K562 (cell line): ENCODE results near the gene L3HYPDH. TPM values are rescaled to one million over a fixed set of nuclear protein-coding genes. Genes with fewer than 3 reads are reported as not detected.

Experiments
- ATAC-seq: fragments of 200-7000 bp; cut with Tn5 transposase; 3 replicates; pipeline ENCODE4 v1.9.1; 2020; ENCODE audit warnings: moderate library complexity
- BruUV-seq: library from RNA; stranded (reverse); fragments of 400-500 nt; replicated peaks from 2 replicates; lab custom pipeline; 2021; lab: Mats Ljungman, UMichigan
- CTCF ChIA-PET: fragments of 300-600 bp; formaldehyde crosslinking; extraction: SDS; loops from one replicate; lab custom pipeline; 2021; ENCODE audit warnings: low intra/inter-chr PET ratio; lab: Yijun Ruan, JAX
- POLR2A ChIA-PET: fragments of 300-600, 350-650 bp; sonication (Branson Sonifier 250); formaldehyde crosslinking; extraction: SDS; loops from one replicate; lab custom pipeline; 2021; ENCODE audit warnings: antibody characterized with exemption, inconsistent platforms; lab: Yijun Ruan, JAX
- DNase-seq, 4 experiments: peaks; one replicate each; pipeline versions ENCODE4 v3.0.0 to v3.0.0-alpha.2; 2011 to 2018; ENCODE audit warnings: low spot score in 3 of 4, mixed read lengths in 3 of 4; ENCODE audit errors: extremely low read depth in 1 of 4
- FAIRE-seq: peaks from 2 replicates; lab custom pipeline; 2011; peaks lifted over from hg19 to GRCh38; lab: Jason Lieb, UNC
- H2AFZ ChIP-seq: 2 replicates; pipeline ENCODE4 v1.6.0; 2011; ENCODE audit warnings: low read depth, low read length, control low read depth, inconsistent platforms
- H3K27ac ChIP-seq: fragments of 200-600 bp; 3 replicates; pipeline ENCODE4 v1.8.0; 2011; ENCODE audit warnings: low read depth, mild to moderate bottlenecking, control low read depth, inconsistent platforms, low read length, moderate library complexity, mixed read lengths; ENCODE audit errors: extremely low read depth
- H3K27me3 ChIP-seq, 2 experiments: fragments of 300-600 bp in 1 of 2; 2 replicates in 1 of 2; 3 replicates in 1 of 2; pipeline versions ENCODE4 v1.6.0 to v1.8.0; 2011; ENCODE audit warnings: inconsistent platforms in 2 of 2, low read length in 2 of 2, mild to moderate bottlenecking in 1 of 2, mixed read lengths in 1 of 2, moderate library complexity in 1 of 2; ENCODE audit not compliant: control insufficient read depth in 2 of 2, insufficient read depth in 2 of 2
- H3K36me3 ChIP-seq: fragments of 300-600 bp; 3 replicates; pipeline ENCODE4 v1.8.0; 2011; ENCODE audit warnings: mild to moderate bottlenecking, low read length, inconsistent platforms; ENCODE audit not compliant: control insufficient read depth, insufficient read depth
- H3K4me1 ChIP-seq, 2 experiments: fragments of 200-600 bp in 1 of 2; replicated peaks in 1 of 2; 2 replicates in 1 of 2; 3 replicates in 1 of 2; pipeline versions ENCODE4 v1.5.1 to v1.8.0; 2011; ENCODE audit warnings: inconsistent platforms in 2 of 2, low read length in 2 of 2, mild to moderate bottlenecking in 1 of 2, mixed read lengths in 1 of 2, moderate library complexity in 1 of 2; ENCODE audit not compliant: control insufficient read depth in 2 of 2, insufficient read depth in 2 of 2
- H3K4me2 ChIP-seq: 2 replicates; pipeline ENCODE4 v1.6.1; 2011; ENCODE audit warnings: low read length, control low read depth, inconsistent platforms, mixed read lengths; ENCODE audit not compliant: insufficient read depth
- H3K4me3 ChIP-seq: fragments of 200-600 bp; sonication (generic), shearing (Covaris generic); 2 replicates; pipeline ENCODE4 v1.5.1; 2016; ENCODE audit warnings: control low read depth, inconsistent platforms
- H3K79me2 ChIP-seq: fragments of 200-600 bp; 3 replicates; pipeline ENCODE4 v1.8.0; 2011; ENCODE audit warnings: low read length, inconsistent platforms; ENCODE audit not compliant: control insufficient read depth, insufficient read depth
- H3K9ac ChIP-seq, 2 experiments: 2 replicates each; pipeline versions ENCODE4 v1.6.0 to v1.6.1; 2011; ENCODE audit warnings: low read depth in 2 of 2, low read length in 2 of 2, control low read depth in 1 of 2, inconsistent platforms in 1 of 2, mild to moderate bottlenecking in 1 of 2, mixed read lengths in 1 of 2; ENCODE audit not compliant: insufficient read depth in 1 of 2
- H3K9me1 ChIP-seq: one replicate; pipeline ENCODE4 v1.6.0; 2011; ENCODE audit warnings: inconsistent platforms, mild to moderate bottlenecking, low read length, moderate library complexity; ENCODE audit not compliant: control insufficient read depth, insufficient read depth
- H3K9me3 ChIP-seq: replicated peaks from 2 replicates; pipeline ENCODE4 v1.5.1; 2011; ENCODE audit warnings: low read depth, low read length, inconsistent platforms; ENCODE audit not compliant: control insufficient read depth, insufficient read depth
- H4K20me1 ChIP-seq: replicated peaks from 2 replicates; pipeline ENCODE4 v1.6.1; 2011; ENCODE audit warnings: low read length, inconsistent platforms, mixed read lengths; ENCODE audit not compliant: control insufficient read depth, insufficient read depth
- ELF2 ChIP-seq: fragments of 250-450 bp; sonication (Bioruptor Pico); IDR thresholded peaks from 2 replicates; pipeline ENCODE4 v1.5.0; 2021; ENCODE audit warnings: mild to moderate bottlenecking
- NFRKB ChIP-seq: fragments of 450-650 bp; IDR thresholded peaks from 2 replicates; pipeline ENCODE4 v1.6.1; 2016; ENCODE audit warnings: low read depth
- RFX1 ChIP-seq: fragments of 450-650 bp; IDR thresholded peaks from 2 replicates; pipeline ENCODE4 v1.6.1; 2016; ENCODE audit warnings: mild to moderate bottlenecking, moderate library complexity
- TARDBP ChIP-seq: fragments of 450-650 bp; IDR thresholded peaks from 2 replicates; pipeline ENCODE4 v1.6.1; 2016
- ZNF124 ChIP-seq: sonication (generic); formaldehyde crosslinking; IDR thresholded peaks from 2 replicates; pipeline ENCODE4 v1.8.1; 2022; ENCODE audit warnings: missing genetic modification reagents
- ZNF347 ChIP-seq: fragments of 450-650 bp; formaldehyde crosslinking; IDR thresholded peaks from 2 replicates; pipeline ENCODE4 v1.4.0; 2020; ENCODE audit warnings: low read depth, mild to moderate bottlenecking, moderate library complexity
- ZNF436 ChIP-seq: fragments of 250-450, 450-650 bp; sonication (Bioruptor Pico); formaldehyde crosslinking; IDR thresholded peaks from 2 replicates; pipeline ENCODE4 v1.7.0; 2020; ENCODE audit warnings: mild to moderate bottlenecking
- WGBS: fragments of 100-300 bp; shearing (Covaris generic); methylation state at CpG from one replicate; pipeline ENCODE4 v1.1.6; 2016; ENCODE audit warnings: low coverage, mixed read lengths; ENCODE audit not compliant: insufficient coverage; ENCODE audit errors: missing lambda C conversion rate; 5-methylcytosine and 5-hydroxymethylcytosine counted together
- in situ Hi-C: fragments of 300-500 bp; cut with MboI; formaldehyde crosslinking; loops from 4 replicates; pipeline ENCODE4 v1.15.0; 2018; ENCODE audit warnings: inconsistent platforms, mixed read lengths
- intact Hi-C: fragments of 100-400 bp; cut with micrococcal nuclease; formaldehyde crosslinking; loops from 2 replicates; pipeline ENCODE4 v1.14.2; 2022
- polyA plus RNA-seq, 8 experiments: library from polyadenylated mRNA; depleted of rRNA in 4 of 8; stranded (reverse) in 5 of 8; unstranded in 3 of 8; fragments of >200 nt; fragmentation: Nextera tagmentation in 2 of 8; fragmentation: Illumina TruSeq in 1 of 8; extraction: Ambion mirVana in 2 of 8; extraction: Trizol in 1 of 8; gene quantifications; 2 replicates each; pipeline versions ENCODE4 v1.2.1 to v1.2.3, GENCODE V29; 2011 to 2014; ENCODE audit warnings: inconsistent platforms in 1 of 8, missing spikeins in 1 of 8
- total RNA-seq, 7 experiments: library from RNA; depleted of rRNA in 6 of 7; stranded (reverse); fragments of >200 nt in 6 of 7; fragmentation: Illumina TruSeq in 2 of 7; extraction: Trizol in 2 of 7; gene quantifications; 2 replicates each; pipeline versions ENCODE4 v1.2.1 to v1.2.3, GENCODE V29; 2011 to 2021; ENCODE audit warnings: low replicate concordance in 1 of 7

Gene L3HYPDH
- total and polyA plus RNA-seq, 9 of the 15 experiments (the other 6 are each of a cell fraction or from before 2014, with no cell fraction given) = 12.8 to 36.5 (median 19.3) TPM

- Histone ChIP-seq H3K9me3 (no peaks in the 10 kb centered on the region), H3K27ac (no peak overlapping the region), H3K9me1 (no peaks in the 10 kb centered on the region), H3K4me3 (no peak overlapping the region), H3K4me1 (no peaks in the 10 kb centered on the region; a peak in 2 of 5 replicates), H3K36me3 (peaks cover 69% of the 10 kb centered on the region), H3K9ac (no peak overlapping the region), H3K27me3 (no peaks in the 10 kb centered on the region), H3K79me2 (peaks cover 3% of the 10 kb centered on the region; the same call in 1 of the 3 replicates)
- FAIRE-seq (no peak), ATAC-seq (no peak)
- intact Hi-C loops = no loop called here
- POLR2A ChIA-PET = no interaction called here
- no TSS peak for BruUV-seq
- CTCF ChIA-PET = no interaction called here
- WGBS = 46% methylated on average over 1 of the region's 1 CpG
- in situ Hi-C loops = no loop called here
- TF ChIP-seq ELF2 (CRISPR knock-in tag) (no peak), ZNF124 (CRISPR knock-in tag) (no peak), RFX1 (0 out of 2 replicates have a peak, but pooled peaks have one; percentile 6)
- TF ChIP-seq, all 486 proteins: peak for 1
- Histone ChIP-seq H4K20me1 (no peaks in the 10 kb centered on the region), H2AFZ (no peak overlapping the region), H3K4me2 (no peak overlapping the region)
- no peak for DNase-seq
These were observed 8.2 kb upstream of the L3HYPDH start for GRCh38 chr14:59492384-59492783.

DNA sequence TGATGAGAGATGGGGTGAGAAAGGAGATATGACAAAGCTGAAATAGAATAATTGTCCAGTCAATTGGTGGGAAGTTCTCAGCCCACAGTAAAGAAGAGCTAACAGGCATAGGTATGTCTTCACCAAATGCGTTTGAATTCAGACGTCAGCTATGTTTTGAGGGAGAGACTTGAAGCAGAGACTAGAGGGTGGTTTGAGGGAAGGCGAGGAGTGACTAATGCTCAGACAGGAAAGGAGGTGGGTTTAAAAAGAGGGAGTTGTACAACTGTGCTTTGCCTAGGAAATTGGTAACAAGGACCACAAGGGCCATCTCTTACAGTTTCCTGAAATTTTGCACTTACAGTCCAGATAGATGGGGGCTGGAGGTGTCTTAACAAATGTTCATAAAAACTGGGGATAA, 6.5 kb upstream of the L3HYPDH start:
- 68% methylated on average over 3 of the region's 3 CpGs for WGBS

More for the DNA sequence above, 6.5 kb upstream of the L3HYPDH start:
- H3K4me1 ChIP-seq = peaks cover 0 to 4% of the 10 kb centered on the region in 2 experiments; a peak in 2 of 5 replicates
- H3K27ac ChIP-seq = no peak overlapping the region
- ChIA-PET POLR2A (no interaction called here), CTCF (no interaction called here)
- no peak for FAIRE-seq
- no peaks in the 10 kb centered on the region for H3K9me3 ChIP-seq
- peaks cover 18% of the 10 kb centered on the region for H3K79me2 ChIP-seq
- H2AFZ ChIP-seq = no peak overlapping the region
- no peaks in the 10 kb centered on the region for H4K20me1 ChIP-seq
- H3K4me2 ChIP-seq = no peak overlapping the region
- no peak overlapping the region for H3K4me3 ChIP-seq
- H3K9me1 ChIP-seq = no peaks in the 10 kb centered on the region
- in situ Hi-C loops = no loop called here
- no peak for TF ChIP-seq TARDBP
- no peak for TF ChIP-seq ZNF347 (CRISPR knock-in tag)
- no peak for TF ChIP-seq ZNF436 (CRISPR knock-in tag)
- TF ChIP-seq NFRKB = no peak
- BruUV-seq = no TSS peak
- no peak for DNase-seq
- H3K9ac ChIP-seq = no peak overlapping the region
- peaks cover 62% of the 10 kb centered on the region for H3K36me3 ChIP-seq
- H3K27me3 ChIP-seq = no peaks in the 10 kb centered on the region
- intact Hi-C loops = no loop called here
- ATAC-seq = no peak
